OCI-LY1 (cell line): ENCODE measurements around the gene CAPN15.

Experiments
- CTCF ChIP-seq: fragments of 200-600 bp; sonication (generic), shearing (Covaris generic); IDR thresholded peaks from 2 replicates; pipeline ENCODE4 v1.5.1; 2017; ENCODE audit warnings: mild to moderate bottlenecking, antibody characterized with exemption, low read length, moderate library complexity, mixed read lengths
- EZH2 ChIP-seq: fragments of 200-600 bp; sonication (generic), shearing (Covaris generic); IDR thresholded peaks from 2 replicates; pipeline ENCODE4 v1.8.0; 2017; ENCODE audit warnings: borderline replicate concordance, mixed run types, mild to moderate bottlenecking, antibody characterized with exemption, low read length, moderate library complexity, mixed read lengths

- TF ChIP-seq CTCF (no peak), EZH2 (no peak)
These were observed 69.2 kb downstream of the CAPN15 start for GRCh38 chr16:596736-597060.
